Measurements from ENCODE around the gene C4orf50. TPM values are rescaled to one million over a fixed set of nuclear protein-coding genes. Genes with fewer than 3 reads are reported as not detected.

C4orf50 gene
- total and polyA plus RNA-seq, 2 experiments from 2014 or later = not detected

- H2AFZ ChIP-seq = no peak overlapping the region
- no peaks in the 10 kb centered on the region for H3K36me3 ChIP-seq (ENCODE audit: low read depth)
- TF ChIP-seq EZH2 (IDR thresholded peaks at IDR 0.05; ENCODE audit: insufficient read depth, poor library complexity, severe bottlenecking) (no peak), EZH2phosphoT487 (IDR thresholded peaks at IDR 0.05; ENCODE audit: insufficient read depth, low read depth) (no peak)
- H3K9me2 ChIP-seq (ENCODE audit: insufficient read depth) = no peaks in the 10 kb centered on the region
- in situ Hi-C loops (cut with MboI) = no loop called here
- no peaks in the 10 kb centered on the region for H4K20me1 ChIP-seq (ENCODE audit: insufficient read depth)
- H3K79me2 ChIP-seq (ENCODE audit: insufficient read depth) = no peaks in the 10 kb centered on the region
- no peaks in the 10 kb centered on the region for H3K4me1 ChIP-seq (ENCODE audit: insufficient read depth)
- H3K27ac ChIP-seq = no peak overlapping the region
- no peak overlapping the region for H3K4me2 ChIP-seq (ENCODE audit: unreplicated experiment)
- no peak for DNase-seq
- 45% methylated on average over 6 of the region's 6 CpGs for WGBS, 2 experiments (ENCODE audit: low coverage in 1 of 2, low lambda C conversion rate in 2 of 2, missing lambda C conversion rate in 2 of 2)
- no peak overlapping the region for H3K9ac ChIP-seq
- H3F3A ChIP-seq (ENCODE audit: insufficient read depth) = no peaks in the 10 kb centered on the region
- no peak overlapping the region for H3K4me3 ChIP-seq
- no peaks in the 10 kb centered on the region for H3K9me3 ChIP-seq (ENCODE audit: low read depth)
- no peaks in the 10 kb centered on the region; the same call in 1 of the 2 replicates for H3K27me3 ChIP-seq (replicated peaks; ENCODE audit: insufficient read depth)
Measured at GRCh38 chr4:5969777-5970176, 48.5 kb downstream of the C4orf50 start.

GRCh38 chr4:5969336-5969735, 48.9 kb downstream of the C4orf50 start:
- H3K4me1 ChIP-seq (ENCODE audit: insufficient read depth) = no peaks in the 10 kb centered on the region
- no peaks in the 10 kb centered on the region for H3K9me3 ChIP-seq (ENCODE audit: low read depth)
- H2AFZ ChIP-seq = no peak overlapping the region
- no peak for DNase-seq
- in situ Hi-C loops (cut with MboI) = no loop called here
- no peaks in the 10 kb centered on the region for H3K36me3 ChIP-seq (ENCODE audit: low read depth)
- H3F3A ChIP-seq (ENCODE audit: insufficient read depth) = no peaks in the 10 kb centered on the region
- H3K9me2 ChIP-seq (ENCODE audit: insufficient read depth) = no peaks in the 10 kb centered on the region
- H3K79me2 ChIP-seq (ENCODE audit: insufficient read depth) = no peaks in the 10 kb centered on the region
- no peak overlapping the region for H3K4me2 ChIP-seq (ENCODE audit: unreplicated experiment)
- no peak for TF ChIP-seq EZH2 (IDR thresholded peaks at IDR 0.05; ENCODE audit: insufficient read depth, poor library complexity, severe bottlenecking)
- TF ChIP-seq EZH2phosphoT487 (IDR thresholded peaks at IDR 0.05; ENCODE audit: insufficient read depth, low read depth) = no peak
- no peak overlapping the region for H3K9ac ChIP-seq
- H3K27me3 ChIP-seq (replicated peaks; ENCODE audit: insufficient read depth) = no peaks in the 10 kb centered on the region; the same call in none of the 2 replicates
- H3K4me3 ChIP-seq = no peak overlapping the region
- no peak overlapping the region for H3K27ac ChIP-seq
- WGBS, 2 experiments (ENCODE audit: low coverage in 1 of 2, low lambda C conversion rate in 2 of 2, missing lambda C conversion rate in 2 of 2) = 23 to 30% methylated on average over 5 of the region's 5 CpGs
- no peaks in the 10 kb centered on the region for H4K20me1 ChIP-seq (ENCODE audit: insufficient read depth)

- Histone ChIP-seq H3K4me3 (no peak overlapping the region), H3K27me3 (replicated peaks; ENCODE audit: insufficient read depth) (no peaks in the 10 kb centered on the region; the same call in none of the 2 replicates), H3K79me2 (ENCODE audit: insufficient read depth) (no peaks in the 10 kb centered on the region), H3K9me3 (ENCODE audit: low read depth) (no peaks in the 10 kb centered on the region), H3K27ac (no peak overlapping the region), H3K9ac (no peak overlapping the region), H3K9me2 (ENCODE audit: insufficient read depth) (no peaks in the 10 kb centered on the region), H3F3A (ENCODE audit: insufficient read depth) (no peaks in the 10 kb centered on the region), H4K20me1 (ENCODE audit: insufficient read depth) (no peaks in the 10 kb centered on the region), H3K4me1 (ENCODE audit: insufficient read depth) (no peaks in the 10 kb centered on the region), H3K36me3 (ENCODE audit: low read depth) (no peaks in the 10 kb centered on the region), H2AFZ (no peak overlapping the region), H3K4me2 (ENCODE audit: unreplicated experiment) (no peak overlapping the region)
- TF ChIP-seq EZH2phosphoT487 (IDR thresholded peaks at IDR 0.05; ENCODE audit: insufficient read depth, low read depth) (no peak), EZH2 (IDR thresholded peaks at IDR 0.05; ENCODE audit: insufficient read depth, poor library complexity, severe bottlenecking) (no peak)
- WGBS, 2 experiments (ENCODE audit: low coverage in 1 of 2, low lambda C conversion rate in 2 of 2, missing lambda C conversion rate in 2 of 2) = 58 to 63% methylated on average over 10 of the region's 10 CpGs
- no peak for DNase-seq
- in situ Hi-C loops (cut with MboI) = no loop called here
Measured at GRCh38 chr4:5968246-5968645, 50.0 kb downstream of the C4orf50 start.

- H3K36me3 ChIP-seq (ENCODE audit: low read depth) = no peaks in the 10 kb centered on the region
- H3K27me3 ChIP-seq (replicated peaks; ENCODE audit: insufficient read depth) = no peaks in the 10 kb centered on the region; the same call in none of the 2 replicates
- H3K4me1 ChIP-seq (ENCODE audit: insufficient read depth) = no peaks in the 10 kb centered on the region
- H3K79me2 ChIP-seq (ENCODE audit: insufficient read depth) = no peaks in the 10 kb centered on the region
- in situ Hi-C loops (cut with MboI) = no loop called here
- H3K4me3 ChIP-seq = no peak overlapping the region
- no peak overlapping the region for H3K9ac ChIP-seq
- H4K20me1 ChIP-seq (ENCODE audit: insufficient read depth) = no peaks in the 10 kb centered on the region
- H3K4me2 ChIP-seq (ENCODE audit: unreplicated experiment) = no peak overlapping the region
- no peak overlapping the region for H3K27ac ChIP-seq
- no peaks in the 10 kb centered on the region for H3K9me2 ChIP-seq (ENCODE audit: insufficient read depth)
- 24 to 28% methylated on average over 6 of the region's 6 CpGs for WGBS, 2 experiments (ENCODE audit: low coverage in 1 of 2, low lambda C conversion rate in 2 of 2, missing lambda C conversion rate in 2 of 2)
- H3K9me3 ChIP-seq (ENCODE audit: low read depth) = no peaks in the 10 kb centered on the region
- no peaks in the 10 kb centered on the region for H3F3A ChIP-seq (ENCODE audit: insufficient read depth)
- no peak for TF ChIP-seq EZH2phosphoT487 (IDR thresholded peaks at IDR 0.05; ENCODE audit: insufficient read depth, low read depth)
- no peak for TF ChIP-seq EZH2 (IDR thresholded peaks at IDR 0.05; ENCODE audit: insufficient read depth, poor library complexity, severe bottlenecking)
- DNase-seq = no peak
- H2AFZ ChIP-seq = no peak overlapping the region
Measured at GRCh38 chr4:5967783-5968182, 50.4 kb downstream of the C4orf50 start.

- no peak overlapping the region for H3K4me3 ChIP-seq
- WGBS, 2 experiments (ENCODE audit: low coverage in 1 of 2, low lambda C conversion rate in 2 of 2, missing lambda C conversion rate in 2 of 2) = 63 to 66% methylated on average over 9 of the region's 9 CpGs
- H3K4me2 ChIP-seq (ENCODE audit: unreplicated experiment) = no peak overlapping the region
- H3F3A ChIP-seq (ENCODE audit: insufficient read depth) = no peaks in the 10 kb centered on the region
- no peak overlapping the region for H2AFZ ChIP-seq
- H3K27ac ChIP-seq = no peak overlapping the region
- H3K36me3 ChIP-seq (ENCODE audit: low read depth) = no peaks in the 10 kb centered on the region
- H3K79me2 ChIP-seq (ENCODE audit: insufficient read depth) = no peaks in the 10 kb centered on the region
- TF ChIP-seq EZH2phosphoT487 (IDR thresholded peaks at IDR 0.05; ENCODE audit: insufficient read depth, low read depth) (no peak), EZH2 (IDR thresholded peaks at IDR 0.05; ENCODE audit: insufficient read depth, poor library complexity, severe bottlenecking) (no peak)
- H3K9me2 ChIP-seq (ENCODE audit: insufficient read depth) = no peaks in the 10 kb centered on the region
- H3K9ac ChIP-seq = no peak overlapping the region
- no peaks in the 10 kb centered on the region for H3K4me1 ChIP-seq (ENCODE audit: insufficient read depth)
- H3K9me3 ChIP-seq (ENCODE audit: low read depth) = no peaks in the 10 kb centered on the region
- no peaks in the 10 kb centered on the region for H4K20me1 ChIP-seq (ENCODE audit: insufficient read depth)
- no peak for DNase-seq
- in situ Hi-C loops (cut with MboI) = no loop called here
- H3K27me3 ChIP-seq (replicated peaks; ENCODE audit: insufficient read depth) = no peaks in the 10 kb centered on the region; the same call in none of the 2 replicates
Measured at GRCh38 chr4:5965225-5965624, 53.0 kb downstream of the C4orf50 start.

Data from GM23248 (cell line).